Smooth muscle cell (in vitro differentiated cells): ENCODE results near the gene ACOT11. TPM values are rescaled to one million over a fixed set of nuclear protein-coding genes. Genes with fewer than 3 reads are reported as not detected.

Experiments used
- DNase-seq: peaks from one replicate; lab custom pipeline; 2025; ENCODE audit not compliant: unreplicated experiment; lab: John Stamatoyannopoulos, UW
- H2AFZ ChIP-seq: fragments of 200-600 bp; sonication (generic); 2 replicates; pipeline ENCODE4 v1.6.0; 2016; ENCODE audit warnings: antibody characterized with exemption, low read depth, mild to moderate bottlenecking
- H3F3A ChIP-seq: fragments of 200-600 bp; sonication (generic); 2 replicates; pipeline ENCODE4 v1.6.0; 2017; ENCODE audit warnings: antibody characterized with exemption, low read depth
- H3K27ac ChIP-seq: fragments of 200-600 bp; sonication (generic); 2 replicates; pipeline ENCODE4 v1.5.1; 2016; ENCODE audit warnings: low read depth, mild to moderate bottlenecking
- H3K27me3 ChIP-seq: fragments of 200-600 bp; sonication (generic); 2 replicates; pipeline ENCODE4 v1.6.1; 2016; ENCODE audit warnings: low read depth, mild to moderate bottlenecking
- H3K36me3 ChIP-seq: fragments of 200-600 bp; sonication (generic); 2 replicates; pipeline ENCODE4 v1.5.1; 2016; ENCODE audit warnings: low read depth
- H3K4me1 ChIP-seq: fragments of 200-600 bp; sonication (generic); 2 replicates; pipeline ENCODE4 v1.5.1; 2016; ENCODE audit warnings: low read depth
- H3K4me2 ChIP-seq: fragments of 200-600 bp; sonication (generic); 2 replicates; pipeline ENCODE4 v1.6.0; 2016; ENCODE audit warnings: mild to moderate bottlenecking
- H3K4me3 ChIP-seq: fragments of 200-600 bp; sonication (generic); 2 replicates; pipeline ENCODE4 v1.5.1; 2016; ENCODE audit warnings: mild to moderate bottlenecking
- H3K79me2 ChIP-seq: fragments of 200-600 bp; sonication (generic); 2 replicates; pipeline ENCODE4 v1.6.0; 2016; ENCODE audit warnings: low read depth, mild to moderate bottlenecking
- H3K9ac ChIP-seq: fragments of 200-600 bp; sonication (generic); 2 replicates; pipeline ENCODE4 v1.6.0; 2016; ENCODE audit warnings: low read depth
- H3K9me3 ChIP-seq: fragments of 200-600 bp; sonication (generic); replicated peaks from 2 replicates; pipeline ENCODE4 v1.5.1; 2016; ENCODE audit warnings: low read depth
- H4K20me1 ChIP-seq: fragments of 200-600 bp; sonication (generic); 2 replicates; pipeline ENCODE4 v1.6.0; 2016; ENCODE audit warnings: low read depth
- WGBS: methylation state at CpG from one replicate; pipeline ENCODE4 v1.1.7; 2016; ENCODE audit warnings: low lambda C conversion rate; 5-methylcytosine and 5-hydroxymethylcytosine counted together
- polyA plus RNA-seq: library from polyadenylated mRNA; unstranded; fragments of >200 nt; fragmentation: Nextera tagmentation; extraction: Ambion mirVana; gene quantifications from 2 replicates; pipeline ENCODE4 v1.2.1, GENCODE V29; 2016
- total RNA-seq: library from RNA; depleted of rRNA; stranded (reverse); fragments of >200 nt; gene quantifications from 2 replicates; pipeline ENCODE4 v1.2.3, GENCODE V29; 2014
- TF ChIP-seq, protein P1 (sequence below): fragments of 200-600 bp; sonication (generic); IDR thresholded peaks from 2 replicates; pipeline ENCODE4 v1.5.1; 2017; ENCODE audit warnings: borderline replicate concordance, mild to moderate bottlenecking, antibody characterized with exemption; ENCODE audit not compliant: insufficient read depth, poor library complexity, severe bottlenecking

The ACOT11 gene
- total and polyA plus RNA-seq, 2 experiments from 2014 or later = 1.6 to 4.8 TPM

DNA sequence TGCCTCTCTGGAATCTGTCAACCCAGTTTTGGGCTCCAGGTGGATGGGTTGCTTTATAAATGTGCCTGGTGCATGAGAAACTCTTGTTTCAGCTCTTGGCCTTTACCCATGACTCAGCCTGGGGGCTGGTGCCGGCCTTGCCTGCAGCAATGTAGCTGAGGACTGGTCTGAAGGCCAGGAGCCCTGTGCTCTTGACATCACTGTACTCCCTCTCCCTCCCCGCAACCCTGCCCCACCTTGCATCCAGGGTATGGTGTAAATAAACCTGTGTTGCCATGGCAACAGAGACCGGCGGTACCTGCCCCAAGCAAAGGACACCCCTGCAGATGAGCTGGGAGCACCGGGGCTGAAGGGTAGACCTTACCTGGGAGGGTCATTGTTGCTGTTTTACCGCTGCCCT lies 62.0 kb downstream of the ACOT11 start:
- Histone ChIP-seq H4K20me1 (no peaks in the 10 kb centered on the region), H3K9ac (no peak overlapping the region), H3K4me3 (no peak overlapping the region), H3F3A (no peaks in the 10 kb centered on the region), H3K79me2 (no peaks in the 10 kb centered on the region), H3K4me1 (no peaks in the 10 kb centered on the region), H3K9me3 (no peaks in the 10 kb centered on the region), H3K27me3 (no peaks in the 10 kb centered on the region), H2AFZ (no peak overlapping the region), H3K4me2 (no peak overlapping the region), H3K36me3 (no peaks in the 10 kb centered on the region), H3K27ac (no peak overlapping the region)
- DNase-seq = no peak
- TF ChIP-seq, protein P1, sequence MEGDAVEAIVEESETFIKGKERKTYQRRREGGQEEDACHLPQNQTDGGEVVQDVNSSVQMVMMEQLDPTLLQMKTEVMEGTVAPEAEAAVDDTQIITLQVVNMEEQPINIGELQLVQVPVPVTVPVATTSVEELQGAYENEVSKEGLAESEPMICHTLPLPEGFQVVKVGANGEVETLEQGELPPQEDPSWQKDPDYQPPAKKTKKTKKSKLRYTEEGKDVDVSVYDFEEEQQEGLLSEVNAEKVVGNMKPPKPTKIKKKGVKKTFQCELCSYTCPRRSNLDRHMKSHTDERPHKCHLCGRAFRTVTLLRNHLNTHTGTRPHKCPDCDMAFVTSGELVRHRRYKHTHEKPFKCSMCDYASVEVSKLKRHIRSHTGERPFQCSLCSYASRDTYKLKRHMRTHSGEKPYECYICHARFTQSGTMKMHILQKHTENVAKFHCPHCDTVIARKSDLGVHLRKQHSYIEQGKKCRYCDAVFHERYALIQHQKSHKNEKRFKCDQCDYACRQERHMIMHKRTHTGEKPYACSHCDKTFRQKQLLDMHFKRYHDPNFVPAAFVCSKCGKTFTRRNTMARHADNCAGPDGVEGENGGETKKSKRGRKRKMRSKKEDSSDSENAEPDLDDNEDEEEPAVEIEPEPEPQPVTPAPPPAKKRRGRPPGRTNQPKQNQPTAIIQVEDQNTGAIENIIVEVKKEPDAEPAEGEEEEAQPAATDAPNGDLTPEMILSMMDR = no peak
- 67% methylated on average over 6 of the region's 6 CpGs for whole genome bisulfite sequencing

DNA sequence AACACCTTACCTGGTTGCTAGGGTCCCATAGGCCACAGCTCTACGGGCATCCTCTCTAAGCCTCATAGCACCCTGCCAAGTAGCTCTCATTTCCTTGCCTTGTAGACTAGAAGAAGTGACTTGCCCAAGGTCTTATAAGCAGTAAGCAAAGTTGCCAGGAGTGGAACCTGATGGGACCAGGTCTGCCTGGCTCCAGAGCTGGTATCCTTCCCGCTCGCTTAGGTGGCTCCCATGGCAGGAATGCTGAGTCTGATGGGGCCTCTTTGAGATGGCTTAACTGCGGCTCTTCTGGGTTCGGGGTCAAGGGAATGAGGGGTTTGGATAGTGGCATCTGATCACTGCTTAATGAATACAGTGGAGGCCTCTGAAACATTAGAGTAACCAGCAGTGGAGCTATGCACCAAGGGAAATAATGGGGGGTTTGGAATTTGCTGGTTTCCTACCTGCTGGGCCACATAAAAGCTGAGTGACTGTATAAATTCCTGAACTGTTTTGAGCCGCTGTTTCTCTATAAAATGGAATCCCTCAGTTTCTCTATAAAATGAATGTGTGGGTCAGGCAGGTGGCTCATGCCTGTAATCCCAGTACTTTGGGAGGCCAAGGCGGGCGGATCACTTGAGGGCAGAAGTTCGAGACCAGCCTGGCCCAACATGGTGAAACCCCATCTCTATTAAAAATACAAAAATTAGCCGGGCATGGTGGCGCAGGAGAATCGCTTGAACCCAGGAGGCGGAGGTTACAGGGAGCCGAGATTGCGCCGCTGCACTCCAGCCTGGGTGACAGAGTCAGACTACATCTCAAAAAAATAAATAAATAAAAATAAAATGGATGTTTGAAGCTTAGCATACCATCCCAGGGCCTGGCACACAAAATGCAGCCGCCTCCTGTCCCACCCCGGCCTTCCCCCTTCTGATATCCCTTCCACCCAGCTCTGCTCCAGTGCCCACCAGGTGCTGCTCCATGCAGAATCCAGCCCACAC lies 62.9 kb downstream of the ACOT11 start:
- H3K36me3 ChIP-seq = no peaks in the 10 kb centered on the region
- no peaks in the 10 kb centered on the region for H3F3A ChIP-seq
- no peaks in the 10 kb centered on the region for H3K9me3 ChIP-seq
- no peak for DNase-seq
- no peak overlapping the region for H3K4me2 ChIP-seq
- H3K79me2 ChIP-seq = no peaks in the 10 kb centered on the region
- no peak overlapping the region for H2AFZ ChIP-seq
- TF ChIP-seq, protein P1 = no peak
- no peaks in the 10 kb centered on the region for H4K20me1 ChIP-seq
- no peak overlapping the region for H3K4me3 ChIP-seq
- H3K4me1 ChIP-seq = no peaks in the 10 kb centered on the region
- no peak overlapping the region for H3K27ac ChIP-seq
- H3K9ac ChIP-seq = no peak overlapping the region
- no peaks in the 10 kb centered on the region for H3K27me3 ChIP-seq
- 93% methylated on average over 18 of the region's 18 CpGs for WGBS

DNA sequence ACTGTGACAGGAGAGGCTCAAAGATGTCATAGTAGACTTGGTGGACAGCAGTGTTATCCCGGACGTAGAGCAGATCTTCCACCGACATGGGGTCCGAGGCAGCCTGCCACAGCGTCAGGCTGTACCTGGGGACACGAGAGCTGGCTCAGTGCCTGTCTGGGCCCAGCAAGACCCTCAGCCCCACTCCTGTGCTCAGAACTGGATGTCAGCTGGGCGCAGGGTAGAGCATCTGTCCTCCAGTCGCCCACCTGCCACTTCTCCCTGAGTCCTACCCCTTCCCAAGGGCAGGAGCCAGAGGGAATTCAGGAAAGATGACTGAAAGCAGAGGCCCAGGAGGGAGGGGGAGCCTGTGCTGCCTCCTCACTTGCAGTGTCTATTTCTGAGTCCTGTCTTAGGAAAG lies 63.6 kb downstream of the ACOT11 start:
- TF ChIP-seq, protein P1 = no peak
- Histone ChIP-seq H3K9ac (no peak overlapping the region), H3K27me3 (no peaks in the 10 kb centered on the region), H4K20me1 (no peaks in the 10 kb centered on the region), H3K4me2 (no peak overlapping the region), H3K27ac (no peak overlapping the region), H3K4me1 (no peaks in the 10 kb centered on the region), H3K4me3 (no peak overlapping the region), H3F3A (no peaks in the 10 kb centered on the region), H3K9me3 (no peaks in the 10 kb centered on the region), H3K36me3 (no peaks in the 10 kb centered on the region), H3K79me2 (no peaks in the 10 kb centered on the region), H2AFZ (no peak overlapping the region)
- no peak for DNase-seq
- 89% methylated on average over 8 of the region's 8 CpGs for WGBS

DNA sequence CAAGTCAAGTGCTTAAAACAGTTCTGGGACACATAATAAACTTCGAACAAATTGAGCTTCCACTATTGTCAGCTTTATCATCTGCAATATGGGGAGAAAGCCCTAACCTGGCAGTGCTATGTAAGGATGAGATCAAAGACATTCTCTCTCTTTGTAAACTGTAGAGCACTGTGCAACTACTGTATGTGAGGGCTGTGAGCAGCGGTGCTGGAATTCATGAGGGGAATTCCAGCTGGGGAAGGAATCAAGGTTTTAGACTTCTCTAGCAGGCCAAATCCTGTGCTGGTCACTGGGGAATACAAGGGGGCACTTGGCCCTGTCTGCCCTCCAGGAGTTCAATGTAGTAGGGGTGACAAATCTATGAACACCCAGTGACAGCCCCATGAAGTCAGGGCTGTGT lies 66.0 kb downstream of the ACOT11 start:
- TF ChIP-seq, protein P1 = no peak
- no peaks in the 10 kb centered on the region for H3K9me3 ChIP-seq
- 80% methylated on average over 2 of the region's 2 CpGs for WGBS
- no peaks in the 10 kb centered on the region for H4K20me1 ChIP-seq
- H3K4me3 ChIP-seq = no peak overlapping the region
- H3K79me2 ChIP-seq = no peaks in the 10 kb centered on the region
- no peak overlapping the region for H2AFZ ChIP-seq
- H3K4me2 ChIP-seq = no peak overlapping the region
- H3K4me1 ChIP-seq = no peaks in the 10 kb centered on the region
- H3K27ac ChIP-seq = no peak overlapping the region
- no peaks in the 10 kb centered on the region for H3K27me3 ChIP-seq
- no peak overlapping the region for H3K9ac ChIP-seq
- H3K36me3 ChIP-seq = no peaks in the 10 kb centered on the region
- no peak for DNase-seq
- H3F3A ChIP-seq = no peaks in the 10 kb centered on the region
